Urothelium cell line (cell line): Measurements from ENCODE around the gene SNX12.
"Not testable (repeated sequence)": the region's sequence is repeated elsewhere in the genome, so short reads cannot be mapped to it uniquely, and the experiment has no call there.

ENCODE experiments used
- DNase-seq: peaks from one replicate; pipeline ENCODE4 v3.0.0; 2011; ENCODE audit warnings: low spot score, mixed read lengths
- FAIRE-seq: peaks from 2 replicates; lab custom pipeline; 2011; peaks lifted over from hg19 to GRCh38; lab: Jason Lieb, UNC

Gene SNX12

GRCh38 chrX:71095033-71095432, 26.9 kb upstream of the SNX12 start:
- FAIRE-seq: no peak
- DNase-seq: no peak

- DNase-seq: no peak
- FAIRE-seq: no peak
These were observed 23.1 kb upstream of the SNX12 start for GRCh38 chrX:71091263-71091662.

- DNase-seq: no peak
- no peak for FAIRE-seq
These were observed 17.8 kb upstream of the SNX12 start for GRCh38 chrX:71085900-71086299.

GRCh38 chrX:71082822-71083221, 14.7 kb upstream of the SNX12 start:
- FAIRE-seq: no peak

GRCh38 chrX:71082124-71082647, 14.1 kb upstream of the SNX12 start:
- FAIRE-seq (no peak), DNase-seq (no peak)

More at GRCh38 chrX:71082822-71083221, 14.7 kb upstream of the SNX12 start:
- no peak for DNase-seq

GRCh38 chrX:71081330-71082123, 13.4 kb upstream of the SNX12 start:
- FAIRE-seq: no peak

GRCh38 chrX:71070531-71070930, 2.4 kb upstream of the SNX12 start:
- DNase-seq (no peak), FAIRE-seq (no peak)

More at GRCh38 chrX:71081330-71082123, 13.4 kb upstream of the SNX12 start:
- no peak for DNase-seq

GRCh38 chrX:71067712-71068043, 456 bp downstream of the SNX12 start:
- no peak for DNase-seq
- no peak for FAIRE-seq

- no peak for DNase-seq
- no peak for FAIRE-seq
These were observed 1.0 kb downstream of the SNX12 start for GRCh38 chrX:71067089-71067488.

- DNase-seq: no peak
- no peak for FAIRE-seq
These were observed 8.0 kb downstream of the SNX12 start for GRCh38 chrX:71060127-71060526.

GRCh38 chrX:71057848-71058530, 10.1 kb downstream of the SNX12 start:
- DNase-seq (no peak), FAIRE-seq (no peak)

- FAIRE-seq (no peak), DNase-seq (no peak)
These were observed 11.3 kb downstream of the SNX12 start for GRCh38 chrX:71056867-71057266.

- no peak for DNase-seq
These were observed 14.9 kb downstream of the SNX12 start for GRCh38 chrX:71053217-71053621.

GRCh38 chrX:71052721-71053120, 15.4 kb downstream of the SNX12 start:
- no peak for DNase-seq
- no peak for FAIRE-seq

More at GRCh38 chrX:71053217-71053621, 14.9 kb downstream of the SNX12 start:
- no peak for FAIRE-seq

- not testable (repeated sequence) for FAIRE-seq, DNase-seq
These were observed 20.2 kb downstream of the SNX12 start for GRCh38 chrX:71047891-71048290.

- DNase-seq (no peak), FAIRE-seq (no peak)
These were observed 50.7 kb downstream of the SNX12 start for GRCh38 chrX:71017396-71017939.
